Uterus (tissue), 2 donors: ENCODE data around the gene TDG.

Experiments
- CTCF ChIP-seq, 4 experiments: fragments of 200-600 bp in 2 of 4; fragments of 450-650 bp in 2 of 4; sonication (generic) in 2 of 4; IDR thresholded peaks; one replicate each; pipeline ENCODE4 v1.5.1; 2016 to 2019; ENCODE audit warnings: antibody characterized with exemption in 4 of 4, mild to moderate bottlenecking in 2 of 4, moderate library complexity in 1 of 4
- POLR2A ChIP-seq, 2 donors: fragments of 450-650 bp; IDR thresholded peaks; one replicate each; pipeline ENCODE4 v1.6.1; 2016; ENCODE audit warnings: antibody characterized with exemption in 2 of 2, mild to moderate bottlenecking in 1 of 2, moderate library complexity in 1 of 2

DNA sequence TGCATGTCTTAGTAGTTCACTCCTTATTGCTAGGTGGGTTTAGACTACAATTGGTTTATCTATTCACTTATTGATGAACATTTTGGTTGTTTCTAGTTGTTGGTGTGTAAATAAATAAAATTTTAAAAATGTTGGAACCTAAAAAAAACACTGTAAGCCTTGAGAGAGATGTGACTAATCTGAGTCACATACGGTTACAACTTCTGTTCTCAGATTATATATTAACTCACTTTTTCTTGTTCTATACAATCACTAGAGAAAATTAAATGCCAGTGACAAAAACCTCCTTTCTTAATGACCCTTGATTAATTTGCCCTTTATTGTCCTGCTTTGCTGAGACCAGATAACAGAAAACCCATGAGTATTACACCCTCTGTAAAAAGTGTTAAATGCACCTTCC is 7.1 kb upstream of the TDG start:
- TF ChIP-seq CTCF (IDR thresholded peaks at IDR 0.05) (no peak), POLR2A (IDR thresholded peaks at IDR 0.05) (no peak)
